Stimulated activated CD4-positive, alpha-beta T cell treated with anti-CD3 and anti-CD28 coated beads, TNF-alpha, amount 100 ng/mL, for 48 hours (primary cell): ENCODE data around the gene KDM7A.

ENCODE experiments used
- DNase-seq, 3 donors: peaks; one replicate each; pipeline ENCODE4 v3.0.0-alpha.2; 2020; ENCODE audit warnings: low read depth in 3 of 3

The KDM7A gene, protein sequence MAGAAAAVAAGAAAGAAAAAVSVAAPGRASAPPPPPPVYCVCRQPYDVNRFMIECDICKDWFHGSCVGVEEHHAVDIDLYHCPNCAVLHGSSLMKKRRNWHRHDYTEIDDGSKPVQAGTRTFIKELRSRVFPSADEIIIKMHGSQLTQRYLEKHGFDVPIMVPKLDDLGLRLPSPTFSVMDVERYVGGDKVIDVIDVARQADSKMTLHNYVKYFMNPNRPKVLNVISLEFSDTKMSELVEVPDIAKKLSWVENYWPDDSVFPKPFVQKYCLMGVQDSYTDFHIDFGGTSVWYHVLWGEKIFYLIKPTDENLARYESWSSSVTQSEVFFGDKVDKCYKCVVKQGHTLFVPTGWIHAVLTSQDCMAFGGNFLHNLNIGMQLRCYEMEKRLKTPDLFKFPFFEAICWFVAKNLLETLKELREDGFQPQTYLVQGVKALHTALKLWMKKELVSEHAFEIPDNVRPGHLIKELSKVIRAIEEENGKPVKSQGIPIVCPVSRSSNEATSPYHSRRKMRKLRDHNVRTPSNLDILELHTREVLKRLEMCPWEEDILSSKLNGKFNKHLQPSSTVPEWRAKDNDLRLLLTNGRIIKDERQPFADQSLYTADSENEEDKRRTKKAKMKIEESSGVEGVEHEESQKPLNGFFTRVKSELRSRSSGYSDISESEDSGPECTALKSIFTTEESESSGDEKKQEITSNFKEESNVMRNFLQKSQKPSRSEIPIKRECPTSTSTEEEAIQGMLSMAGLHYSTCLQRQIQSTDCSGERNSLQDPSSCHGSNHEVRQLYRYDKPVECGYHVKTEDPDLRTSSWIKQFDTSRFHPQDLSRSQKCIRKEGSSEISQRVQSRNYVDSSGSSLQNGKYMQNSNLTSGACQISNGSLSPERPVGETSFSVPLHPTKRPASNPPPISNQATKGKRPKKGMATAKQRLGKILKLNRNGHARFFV

GRCh38 chr7:140176811-140177702 lies at the start of gene KDM7A:
TSS of gene KDM7A (minus strand) at chr7:140176983. CDS start at chr7:140176937, 46 bp downstream.
- DNase-seq: peak; percentile 80 to 91 (median 82)

GRCh38 chr7:140225562-140226249 lies 48.9 kb upstream of the KDM7A start:
- no peak for DNase-seq

GRCh38 chr7:140223515-140224221 lies 46.9 kb upstream of the KDM7A start:
- no peak for DNase-seq

DNA sequence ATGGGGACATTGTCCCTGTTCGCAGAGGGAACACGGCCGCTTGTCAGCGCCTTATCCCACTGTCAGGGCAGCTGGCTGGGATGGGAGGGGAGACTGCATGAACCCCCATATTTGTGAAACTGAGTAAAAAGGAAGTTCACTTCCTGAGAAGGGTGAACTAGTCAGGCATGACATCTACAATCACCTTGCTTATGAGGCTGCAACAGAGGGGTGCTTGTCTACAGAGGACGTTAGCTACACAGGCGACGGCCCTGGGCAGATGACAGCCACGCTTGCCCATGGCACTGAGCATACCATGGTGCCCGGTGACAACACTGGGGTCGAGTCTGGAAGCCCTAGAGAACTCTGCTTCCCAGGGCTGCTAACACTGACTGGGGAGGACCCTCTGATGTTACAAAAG lies 46.0 kb upstream of the KDM7A start:
- DNase-seq: no peak

GRCh38 chr7:140219672-140220524 lies 43.1 kb upstream of the KDM7A start:
- DNase-seq: no peak

DNA sequence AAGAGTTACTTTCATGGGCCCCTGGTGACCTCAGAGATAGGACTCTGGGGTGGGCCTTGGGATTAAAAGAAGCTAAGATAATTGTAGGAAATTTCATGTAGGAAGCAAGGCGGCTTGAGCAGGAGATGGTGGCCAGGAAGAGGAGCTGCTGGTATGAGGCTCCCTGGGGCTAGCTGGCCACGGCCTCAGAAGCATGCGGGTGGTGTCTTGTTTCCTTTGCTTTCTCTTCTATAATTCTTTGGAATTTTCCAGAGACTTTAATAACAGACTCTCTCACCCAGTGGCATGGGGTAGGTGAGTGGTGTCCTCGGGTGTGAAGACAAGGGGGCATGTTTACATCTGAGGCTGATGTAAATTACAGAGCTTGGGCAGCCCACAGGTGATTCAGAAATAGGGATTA lies 41.9 kb upstream of the KDM7A start:
- no peak for DNase-seq

- DNase-seq: no peak
Measured at GRCh38 chr7:140217750-140218501, 41.1 kb upstream of the KDM7A start.

GRCh38 chr7:140215281-140215680 lies 38.5 kb upstream of the KDM7A start:
- DNase-seq: no peak

- no peak for DNase-seq
Measured at GRCh38 chr7:140214075-140214684, 37.4 kb upstream of the KDM7A start.

DNA sequence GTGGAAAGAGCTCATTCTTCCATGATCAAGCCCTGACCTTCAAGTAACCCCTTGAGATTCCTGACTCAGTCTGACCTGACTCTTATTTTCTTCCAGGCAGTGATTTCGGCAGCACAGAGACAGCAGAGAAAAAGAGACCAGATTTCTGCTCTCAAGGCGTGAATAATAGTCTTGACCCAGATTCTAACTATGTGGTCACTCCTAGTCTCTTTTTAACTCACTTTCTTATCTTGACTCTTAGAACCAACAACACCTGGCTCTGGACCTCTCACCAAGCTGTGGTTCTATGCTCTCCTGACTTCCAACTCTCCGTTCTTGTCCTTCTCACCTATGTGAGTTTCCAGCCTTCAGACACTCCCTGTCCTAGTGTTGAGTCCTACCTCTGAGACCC lies 36.9 kb upstream of the KDM7A start:
- DNase-seq: no peak

- DNase-seq: peak in 1 of 3 donors; percentile 35
Measured at GRCh38 chr7:140212100-140212881, 35.5 kb upstream of the KDM7A start.

DNA sequence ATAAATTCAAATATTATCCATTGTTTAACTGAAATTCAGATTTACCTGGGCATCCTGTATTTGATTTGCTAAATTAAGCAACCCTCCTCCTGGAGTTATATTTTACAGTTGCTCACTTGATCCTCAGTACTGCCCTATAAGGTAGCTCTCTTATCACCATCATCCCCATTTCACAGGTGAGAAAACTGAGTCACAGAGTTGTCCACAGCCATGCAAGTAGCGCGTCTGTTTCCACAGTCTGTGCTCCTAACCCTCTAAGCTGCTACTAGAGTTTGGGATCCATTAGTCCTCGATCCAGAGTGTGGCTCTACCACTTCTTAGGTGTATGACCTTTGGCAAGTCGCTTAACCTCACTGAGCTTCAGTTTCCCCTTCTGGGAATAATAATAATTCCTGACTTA lies 34.9 kb upstream of the KDM7A start:
- no peak for DNase-seq

DNA sequence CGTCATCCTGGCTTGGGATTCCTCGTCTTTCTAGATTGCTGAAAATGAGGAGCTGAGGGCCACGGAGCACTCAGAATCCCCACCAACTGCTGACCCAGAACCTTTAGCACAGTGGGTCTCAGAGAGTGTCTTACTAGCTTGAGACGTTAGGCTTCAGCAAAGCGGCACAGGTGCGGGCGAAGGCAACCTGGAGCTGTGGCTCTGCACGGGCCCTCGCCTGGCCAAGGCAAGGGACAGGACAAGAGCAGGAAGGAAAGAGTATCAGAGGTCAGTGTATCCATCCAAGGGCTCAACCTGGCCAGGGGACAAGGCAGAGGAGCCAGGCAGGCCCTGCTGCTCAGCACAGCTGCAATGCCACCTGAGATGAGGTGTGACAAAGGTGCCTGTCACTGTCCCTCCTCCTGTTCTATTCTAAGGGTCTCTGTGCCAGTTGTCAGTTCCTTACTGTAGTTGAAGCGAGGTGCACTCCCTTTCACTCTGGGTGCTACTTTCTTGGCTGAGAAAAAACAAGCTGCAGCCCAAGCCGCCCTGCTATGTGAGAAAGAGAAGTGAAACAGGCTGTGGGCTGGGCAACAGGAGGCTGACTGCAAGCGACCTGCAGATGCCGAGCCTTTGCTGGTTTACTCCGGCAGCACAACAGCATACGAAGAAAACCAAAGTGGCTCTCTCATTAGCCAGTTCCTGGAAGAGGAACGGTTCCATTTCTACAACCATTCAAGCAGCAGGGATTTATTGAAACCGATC lies 33.3 kb upstream of the KDM7A start:
- DNase-seq: peak in 2 of 3 donors; percentile 49 to 59

GRCh38 chr7:140206616-140207389 lies 30.0 kb upstream of the KDM7A start:
- no peak for DNase-seq

DNA sequence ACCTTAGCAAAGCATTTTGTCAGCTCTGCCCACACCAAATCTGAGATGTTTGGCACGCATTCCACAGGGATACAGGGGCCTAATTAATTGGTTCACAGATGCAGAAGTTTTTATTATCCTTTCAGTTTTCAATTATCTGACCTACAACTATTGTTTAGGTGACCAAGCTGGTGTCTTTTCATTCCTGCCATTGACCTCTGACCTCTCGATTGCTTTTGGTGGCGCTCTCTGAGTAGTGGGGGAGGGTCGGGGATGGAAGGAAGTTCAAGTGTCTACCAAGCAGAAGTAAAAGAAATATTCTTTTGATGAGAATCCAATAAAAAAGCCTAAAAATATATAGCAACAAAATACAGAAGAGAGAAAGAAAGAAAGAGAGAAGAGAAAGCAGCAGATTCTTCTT lies 28.8 kb upstream of the KDM7A start:
- DNase-seq: no peak

GRCh38 chr7:140203556-140203955 lies 26.8 kb upstream of the KDM7A start:
- no peak for DNase-seq
